Stimulated activated CD4-positive, alpha-beta T cell treated with anti-CD3 and anti-CD28 coated beads, Interleukin-15, amount 100 ng/mL, for 1 hour (primary cell): ENCODE data around the gene SPECC1.
A peak's percentile ranks its signal among the peaks of the same experiment; 100 is the strongest.
"Not testable (repeated sequence)": the region's sequence is repeated elsewhere in the genome, so short reads cannot be mapped to it uniquely, and the experiment has no call there.

Experiments
- DNase-seq, 2 donors: peaks; one replicate each; pipeline ENCODE4 v3.0.0-alpha.2; 2020; ENCODE audit warnings: low read depth in 1 of 2, low spot score in 1 of 2

SPECC1 gene, protein sequence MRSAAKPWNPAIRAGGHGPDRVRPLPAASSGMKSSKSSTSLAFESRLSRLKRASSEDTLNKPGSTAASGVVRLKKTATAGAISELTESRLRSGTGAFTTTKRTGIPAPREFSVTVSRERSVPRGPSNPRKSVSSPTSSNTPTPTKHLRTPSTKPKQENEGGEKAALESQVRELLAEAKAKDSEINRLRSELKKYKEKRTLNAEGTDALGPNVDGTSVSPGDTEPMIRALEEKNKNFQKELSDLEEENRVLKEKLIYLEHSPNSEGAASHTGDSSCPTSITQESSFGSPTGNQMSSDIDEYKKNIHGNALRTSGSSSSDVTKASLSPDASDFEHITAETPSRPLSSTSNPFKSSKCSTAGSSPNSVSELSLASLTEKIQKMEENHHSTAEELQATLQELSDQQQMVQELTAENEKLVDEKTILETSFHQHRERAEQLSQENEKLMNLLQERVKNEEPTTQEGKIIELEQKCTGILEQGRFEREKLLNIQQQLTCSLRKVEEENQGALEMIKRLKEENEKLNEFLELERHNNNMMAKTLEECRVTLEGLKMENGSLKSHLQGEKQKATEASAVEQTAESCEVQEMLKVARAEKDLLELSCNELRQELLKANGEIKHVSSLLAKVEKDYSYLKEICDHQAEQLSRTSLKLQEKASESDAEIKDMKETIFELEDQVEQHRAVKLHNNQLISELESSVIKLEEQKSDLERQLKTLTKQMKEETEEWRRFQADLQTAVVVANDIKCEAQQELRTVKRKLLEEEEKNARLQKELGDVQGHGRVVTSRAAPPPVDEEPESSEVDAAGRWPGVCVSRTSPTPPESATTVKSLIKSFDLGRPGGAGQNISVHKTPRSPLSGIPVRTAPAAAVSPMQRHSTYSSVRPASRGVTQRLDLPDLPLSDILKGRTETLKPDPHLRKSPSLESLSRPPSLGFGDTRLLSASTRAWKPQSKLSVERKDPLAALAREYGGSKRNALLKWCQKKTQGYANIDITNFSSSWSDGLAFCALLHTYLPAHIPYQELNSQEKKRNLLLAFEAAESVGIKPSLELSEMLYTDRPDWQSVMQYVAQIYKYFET

DNA sequence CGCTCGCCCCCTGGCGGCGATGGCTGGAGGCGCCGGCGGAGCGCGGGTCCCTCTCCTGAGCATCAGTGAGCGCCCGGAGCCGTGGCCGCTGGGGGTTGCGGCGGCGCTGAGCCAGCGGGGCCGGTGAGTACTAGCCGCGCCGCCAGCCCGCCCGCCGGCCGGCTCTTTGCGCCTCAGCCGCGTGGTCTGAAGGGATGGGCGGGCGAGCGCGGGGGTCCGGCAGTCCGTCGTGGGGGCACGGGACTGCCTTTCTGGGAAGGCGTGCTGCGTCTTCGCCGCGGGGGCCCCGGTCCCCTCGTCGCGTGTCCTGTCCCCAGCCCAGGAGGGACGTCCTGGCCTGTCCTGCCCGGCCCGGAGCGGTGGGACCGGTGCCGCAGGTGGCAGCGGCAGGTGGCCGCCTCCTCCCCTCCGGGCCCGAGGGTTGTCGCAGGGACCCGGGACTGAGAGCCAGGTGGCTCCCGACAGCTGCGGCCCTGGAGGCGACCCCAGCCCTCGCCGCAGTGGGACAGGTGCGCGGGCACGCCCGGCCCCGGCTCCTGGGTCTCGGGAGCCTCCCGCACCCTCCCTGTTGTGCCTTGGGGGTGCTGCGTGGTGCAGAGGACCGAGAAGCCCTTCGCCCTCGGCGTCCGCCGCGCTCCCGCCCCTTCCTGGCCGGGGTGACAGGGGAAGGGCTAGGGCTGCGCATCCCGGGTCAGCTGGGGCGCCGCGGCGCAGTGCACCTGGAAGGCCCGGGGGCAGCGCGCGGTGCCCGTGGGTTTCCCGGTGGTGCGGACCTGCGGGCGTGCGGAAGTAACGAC is at the start of gene SPECC1:
SPECC1 (plus strand) TSS at position 58 of the 797 bp plus-strand sequence. CDS start 87,293 bp downstream, outside the sequence.
- DNase-seq: peak; percentile 75 to 86

DNA sequence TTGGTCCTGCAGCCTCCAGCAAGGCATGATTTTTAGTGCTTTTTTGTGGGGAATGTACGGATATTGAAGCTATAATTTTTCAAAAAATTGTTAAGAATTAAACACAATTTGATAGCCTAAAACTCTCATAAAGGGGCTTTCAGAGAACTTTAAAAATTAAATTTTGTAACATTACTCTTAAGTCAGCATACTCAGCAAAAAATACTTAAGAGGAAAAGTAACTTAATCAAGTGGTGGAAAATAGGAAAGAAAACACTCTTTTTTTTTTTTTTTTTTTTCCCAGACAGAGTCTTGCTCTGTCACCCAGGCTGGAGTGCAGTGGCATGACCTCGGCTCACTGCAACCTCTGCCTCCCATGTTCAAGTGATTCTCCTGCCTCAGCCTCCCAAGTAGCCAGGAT is 46.2 kb upstream of the SPECC1 start:
- not testable (repeated sequence) for DNase-seq

DNA sequence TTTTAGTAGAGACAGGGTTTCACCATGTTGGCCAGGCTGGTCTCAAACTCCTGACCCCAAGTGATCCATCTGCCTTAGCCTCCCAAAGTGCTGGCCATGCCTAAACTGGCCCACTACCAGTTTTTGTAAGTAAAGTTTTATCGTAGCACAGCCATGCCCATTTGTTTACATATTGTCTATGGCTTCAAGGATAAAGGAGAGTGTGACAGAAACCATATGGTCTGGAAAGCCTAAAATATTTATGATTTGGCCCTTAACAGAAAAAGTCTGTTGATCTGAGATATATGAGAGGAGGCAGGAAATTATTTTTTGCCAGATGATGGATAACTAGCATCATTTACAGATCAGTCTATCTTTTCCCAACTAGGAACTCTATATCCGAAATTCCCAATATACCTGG is 36.0 kb upstream of the SPECC1 start:
- DNase-seq: no peak

DNA sequence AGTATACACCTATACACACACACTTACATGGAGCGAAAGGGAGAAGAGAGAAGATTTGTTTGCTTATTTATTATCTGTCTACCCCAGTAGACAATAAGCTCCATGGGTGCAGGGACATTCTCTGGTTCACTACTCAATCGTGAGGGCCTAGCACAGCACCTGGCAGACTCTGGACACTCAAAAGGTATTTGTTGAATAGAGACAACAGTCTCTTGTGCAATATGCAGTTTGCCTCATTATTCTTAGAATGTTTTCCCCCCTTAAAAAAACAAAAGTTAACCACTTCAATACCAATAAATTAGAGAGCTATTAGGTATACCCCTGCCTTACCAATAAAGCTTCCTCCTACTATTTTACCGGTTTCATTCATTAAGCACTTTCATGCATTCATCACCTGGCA is 33.6 kb upstream of the SPECC1 start:
- no peak for DNase-seq

DNA sequence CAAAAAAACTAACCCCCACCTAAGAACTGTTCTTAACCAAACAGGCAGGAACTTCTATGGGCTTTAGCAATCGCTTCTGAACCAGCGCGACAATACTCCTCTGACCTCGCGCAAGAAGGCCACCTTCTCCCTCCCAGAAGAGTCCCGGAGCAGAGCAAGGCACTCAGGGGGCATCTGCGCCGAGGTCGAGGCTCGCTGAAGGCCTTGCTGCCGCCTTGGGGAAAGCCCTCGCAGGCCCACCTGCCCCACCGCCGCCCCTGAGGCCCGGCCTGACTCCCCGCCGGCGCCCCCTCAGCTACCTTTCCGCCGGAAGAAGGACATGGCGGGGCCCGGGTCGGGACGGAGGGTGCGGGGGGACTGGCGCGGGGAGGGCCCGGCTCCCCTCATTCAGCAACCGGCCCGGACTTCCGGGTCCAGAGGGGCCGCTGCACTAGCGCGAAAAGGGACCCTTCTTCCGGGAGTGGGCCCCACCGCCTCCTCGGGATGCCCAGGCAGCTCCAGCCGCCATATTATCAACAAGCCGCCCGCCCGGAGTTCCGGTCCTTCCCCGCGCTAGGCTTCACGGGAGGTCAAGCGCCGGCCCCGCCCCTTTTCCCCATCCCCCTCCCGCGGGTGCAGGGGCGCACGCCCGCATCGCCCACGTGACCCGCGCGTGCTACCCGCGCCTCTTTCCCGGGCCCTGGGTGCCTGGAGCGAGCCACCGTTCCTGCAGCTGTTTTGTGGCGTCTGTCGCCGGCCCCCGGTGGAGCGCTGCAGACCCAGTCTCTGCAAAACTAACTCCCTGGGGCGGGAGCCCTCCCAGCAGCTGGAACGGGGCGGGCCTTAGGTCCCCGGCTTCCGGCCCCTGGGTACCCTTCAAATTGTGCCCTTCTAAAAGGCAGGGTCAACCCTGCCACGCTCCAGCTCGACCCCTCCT is 31.6 kb upstream of the SPECC1 start, which contains the start of gene AKAP10:
AKAP10 (minus strand) TSS at position 536 of the 916 bp plus-strand sequence; CDS start at position 387, 149 bp downstream.
- peak; percentile 86 to 95 for DNase-seq

DNA sequence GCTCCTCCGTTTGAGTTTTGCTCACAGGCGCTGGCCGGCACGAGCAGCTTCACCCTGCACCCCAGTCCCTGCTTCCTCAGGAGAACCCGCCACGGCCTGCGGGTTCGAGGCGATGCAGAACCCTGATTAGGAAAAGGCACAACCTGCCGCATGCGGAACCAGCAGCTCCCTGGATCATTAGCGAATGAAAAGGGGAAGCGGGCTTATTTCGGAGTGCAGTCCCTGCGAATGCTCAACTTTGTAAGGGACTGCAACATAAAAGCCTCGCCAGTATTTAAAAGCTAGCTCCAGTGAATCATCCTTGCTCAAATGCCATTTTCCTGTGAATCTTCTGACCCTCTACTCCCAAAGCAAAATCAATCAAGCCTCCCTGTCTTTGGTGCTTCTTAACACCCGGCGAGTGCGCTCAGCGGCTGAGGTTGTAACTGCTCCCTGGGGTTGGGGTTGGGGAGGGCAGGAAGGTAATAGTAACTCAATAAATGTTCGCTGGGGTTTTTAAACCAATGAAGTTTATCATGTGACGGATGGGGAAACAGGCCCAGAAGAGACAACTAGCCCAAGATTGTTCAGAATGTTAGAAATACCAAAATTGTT is 30.9 kb upstream of the SPECC1 start:
- DNase-seq: peak in 1 of 2 donors; percentile 5

DNA sequence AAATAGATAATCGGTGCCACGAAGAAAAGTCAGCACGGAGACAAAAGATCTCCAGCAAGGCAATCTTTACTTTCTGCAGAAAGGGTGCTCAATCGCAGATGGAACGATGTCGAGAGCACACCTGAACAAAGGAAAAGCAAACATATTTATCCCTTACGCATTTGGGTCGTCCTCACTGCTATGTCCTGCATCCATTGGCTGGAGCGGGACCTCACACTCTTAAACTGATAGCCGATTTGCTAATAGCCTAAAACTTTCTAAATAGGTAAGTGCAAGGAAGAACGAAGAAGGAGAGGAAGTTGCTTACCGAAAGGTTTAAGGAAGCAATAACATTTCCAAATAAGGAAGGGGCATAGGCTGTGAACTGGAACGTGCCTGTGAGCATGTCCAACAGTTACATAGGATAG is 30.4 kb upstream of the SPECC1 start:
- DNase-seq: no peak

DNA sequence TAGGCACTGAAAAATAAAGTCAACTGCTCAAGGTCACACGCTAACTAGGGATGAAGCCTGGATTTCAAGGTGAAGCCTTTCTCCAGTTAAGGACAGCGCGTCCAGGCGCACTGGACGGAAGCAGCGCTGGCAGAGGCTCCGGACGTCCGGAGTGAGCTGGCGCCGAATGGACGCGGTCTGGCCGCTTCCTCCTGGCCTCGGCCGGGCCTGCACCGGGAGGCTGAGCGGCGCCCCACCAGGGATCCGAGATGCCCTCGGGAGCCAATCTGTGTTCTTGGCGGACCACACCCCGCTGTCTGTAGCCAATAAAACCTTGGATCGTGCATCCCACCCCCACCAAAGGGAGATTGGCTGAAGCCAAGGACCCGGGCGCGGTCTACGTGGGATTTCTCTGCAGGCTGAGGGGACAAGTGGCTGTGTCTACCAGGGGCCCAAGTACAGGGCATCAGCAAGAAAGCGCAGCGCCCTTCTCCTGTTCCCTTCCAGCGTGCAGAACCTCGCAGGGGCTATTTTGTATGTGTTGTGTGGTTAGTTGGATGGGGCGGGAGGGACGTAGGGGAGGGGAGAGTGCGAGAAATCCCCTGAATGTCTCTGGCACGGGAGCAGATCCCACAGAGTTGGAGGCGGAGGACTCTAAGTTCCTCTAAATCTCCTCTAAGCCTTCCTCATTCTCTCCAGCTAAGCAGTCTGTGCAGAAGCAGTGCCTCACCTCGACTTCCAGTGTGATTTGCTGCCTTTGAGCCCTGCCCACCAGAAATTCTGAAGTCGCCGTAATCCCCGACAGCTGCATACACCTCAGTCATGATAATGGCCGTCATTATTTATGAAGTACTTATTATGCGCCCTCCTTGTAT is 29.0 kb upstream of the SPECC1 start:
- no peak for DNase-seq

DNA sequence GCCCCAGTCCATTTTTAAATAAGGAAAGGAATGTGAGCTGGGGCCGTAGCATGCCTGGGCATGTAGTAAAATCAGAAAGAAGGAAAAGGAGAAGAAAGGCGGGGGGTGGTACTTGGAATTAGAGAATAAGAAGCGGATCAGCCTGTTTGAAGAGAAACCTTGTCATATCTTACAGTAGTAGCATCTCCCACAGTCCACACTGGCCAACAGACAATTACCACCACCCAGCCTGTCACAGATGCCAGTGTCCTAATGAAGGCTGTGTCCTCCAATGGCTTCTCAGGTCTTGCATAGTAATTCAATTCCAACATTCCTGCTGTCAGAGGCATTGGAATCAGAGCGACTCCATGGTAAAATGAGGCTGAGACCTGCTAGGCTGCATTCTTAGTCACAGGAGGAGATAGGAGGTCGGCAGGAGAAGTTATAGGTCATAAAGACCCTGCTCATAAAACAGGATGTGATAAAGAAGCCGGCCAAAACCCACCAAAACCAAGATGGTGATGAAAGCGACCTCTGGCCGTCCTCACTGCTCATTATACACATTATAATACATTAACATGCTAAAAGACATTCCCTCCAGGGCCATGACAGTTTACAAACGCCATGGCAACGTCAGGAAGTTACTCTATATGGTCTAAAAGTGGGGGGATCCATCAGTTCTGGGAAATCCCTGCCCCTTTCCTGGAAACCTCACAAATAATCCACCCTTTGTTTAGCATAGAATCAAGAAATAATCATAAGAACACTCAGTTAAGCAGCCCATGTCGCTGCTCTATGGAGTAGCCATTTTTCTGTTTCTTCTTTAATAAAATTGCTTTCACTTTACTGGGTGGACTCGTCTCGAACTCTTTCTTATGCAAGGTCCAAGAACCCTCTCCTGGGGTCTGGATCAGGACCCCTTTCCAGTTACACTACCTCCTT is 22.0 kb upstream of the SPECC1 start:
- no peak for DNase-seq

DNA sequence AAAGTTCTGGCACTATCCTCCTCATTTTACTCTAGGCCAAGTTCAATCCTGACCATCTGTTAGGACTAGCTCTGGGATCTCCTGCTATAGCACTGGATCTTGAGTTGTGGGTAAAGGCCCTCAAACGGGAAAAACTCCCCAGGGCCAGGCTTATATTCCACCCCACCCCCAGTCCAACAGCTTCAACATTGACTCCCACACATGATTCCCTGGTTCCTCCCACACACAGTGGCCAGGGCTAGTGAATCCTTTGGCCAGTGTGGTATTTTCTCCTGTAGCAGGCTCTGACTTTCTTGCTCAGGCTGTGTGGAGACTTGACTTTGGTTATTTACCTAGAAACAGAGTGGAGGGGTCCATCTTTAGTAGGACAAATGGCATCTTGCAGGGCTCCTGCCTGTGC is 21.3 kb upstream of the SPECC1 start:
- DNase-seq: no peak

DNA sequence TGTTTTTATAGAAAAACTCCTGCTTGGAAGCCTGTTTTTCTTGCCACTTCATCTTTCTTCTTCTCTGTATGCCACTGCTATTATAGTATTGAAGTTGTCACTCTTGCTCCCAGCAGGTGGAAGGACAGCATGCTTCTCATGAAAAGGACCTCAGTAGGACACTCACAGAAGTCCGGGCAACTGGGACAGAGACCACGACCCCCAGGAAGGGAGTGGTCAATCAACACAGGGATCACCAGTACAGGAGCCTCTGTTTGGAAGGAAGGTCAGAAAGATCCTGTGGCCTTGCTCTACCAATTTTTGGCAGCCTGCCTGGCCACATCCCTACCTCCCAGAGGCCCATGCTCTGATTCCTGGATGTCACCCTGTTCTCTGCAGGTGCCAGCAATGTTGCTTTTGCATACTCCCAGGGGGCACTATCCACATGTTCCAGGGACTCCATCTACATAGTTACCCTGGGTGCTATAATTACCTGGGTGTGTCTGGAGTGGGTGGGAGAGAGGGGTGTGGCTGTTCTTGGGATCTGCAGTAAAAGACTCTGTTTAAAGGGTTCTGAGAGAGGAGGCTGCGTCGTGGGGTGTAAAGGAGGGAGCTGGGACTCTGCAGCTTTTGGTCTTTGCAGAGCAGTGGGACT is 17.8 kb upstream of the SPECC1 start:
- DNase-seq: no peak

DNA sequence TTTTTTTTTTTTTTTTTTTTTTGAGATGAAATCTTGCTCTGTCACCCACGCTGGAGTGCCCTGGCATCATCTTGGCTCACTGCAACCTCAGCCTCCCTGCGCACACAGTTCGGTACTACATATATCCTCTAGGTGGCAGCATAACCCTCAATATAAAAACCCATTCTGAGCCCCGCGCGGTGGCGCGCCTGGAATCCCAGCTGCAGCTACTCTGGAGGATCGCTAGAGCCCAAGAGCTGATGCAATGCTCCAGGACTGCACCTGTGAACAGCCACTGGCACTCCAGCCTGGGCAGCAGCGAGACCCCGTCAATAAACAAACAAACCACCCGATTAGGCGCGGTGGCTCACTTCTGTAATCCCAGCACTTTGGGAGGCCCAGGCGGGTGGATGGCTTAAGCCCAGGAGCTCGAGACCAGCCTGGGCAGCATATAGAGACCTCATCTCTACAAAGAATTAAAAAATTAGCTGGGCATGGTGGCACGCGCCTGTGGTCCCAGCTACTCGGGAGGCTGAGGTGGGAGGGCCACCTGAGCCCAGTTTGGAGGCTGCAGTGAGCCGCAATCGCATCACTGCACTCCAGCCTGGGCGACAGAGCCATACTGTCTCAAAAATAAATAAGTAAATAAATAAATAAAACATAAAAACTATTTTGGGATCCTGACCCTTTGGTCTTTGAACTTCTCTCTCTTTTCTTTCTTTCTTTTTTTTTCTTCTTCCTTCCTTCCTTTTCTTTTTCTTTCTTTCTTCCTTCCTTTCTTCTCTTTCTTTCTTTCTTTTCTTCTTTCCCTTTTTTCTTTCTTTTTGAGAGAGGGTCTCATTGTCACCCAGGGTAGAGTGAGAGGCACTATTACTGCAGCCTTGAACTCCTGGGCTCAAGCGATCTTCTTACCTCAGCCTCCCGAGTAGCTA is 16.1 kb upstream of the SPECC1 start:
- peak; percentile 45 to 57 for DNase-seq

DNA sequence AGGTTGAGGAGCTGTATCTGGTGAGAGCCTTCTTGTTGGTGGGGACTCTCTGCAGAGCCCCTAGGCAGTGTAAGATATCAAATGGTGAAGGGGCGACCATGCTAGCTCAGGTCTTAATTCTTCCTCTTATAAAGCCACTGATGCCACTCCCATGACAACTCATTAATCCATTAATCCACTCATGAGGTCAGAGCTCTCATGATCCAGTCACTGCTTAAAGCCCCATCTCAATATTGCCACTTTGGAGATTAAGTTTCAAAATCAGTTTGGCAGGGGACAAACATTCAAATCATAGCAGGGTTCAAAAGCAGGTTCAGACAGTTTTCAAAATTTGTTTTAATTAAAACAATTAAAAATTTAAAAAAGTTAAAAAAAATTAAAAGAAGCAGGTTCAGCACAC is 13.1 kb upstream of the SPECC1 start:
- DNase-seq: no peak

DNA sequence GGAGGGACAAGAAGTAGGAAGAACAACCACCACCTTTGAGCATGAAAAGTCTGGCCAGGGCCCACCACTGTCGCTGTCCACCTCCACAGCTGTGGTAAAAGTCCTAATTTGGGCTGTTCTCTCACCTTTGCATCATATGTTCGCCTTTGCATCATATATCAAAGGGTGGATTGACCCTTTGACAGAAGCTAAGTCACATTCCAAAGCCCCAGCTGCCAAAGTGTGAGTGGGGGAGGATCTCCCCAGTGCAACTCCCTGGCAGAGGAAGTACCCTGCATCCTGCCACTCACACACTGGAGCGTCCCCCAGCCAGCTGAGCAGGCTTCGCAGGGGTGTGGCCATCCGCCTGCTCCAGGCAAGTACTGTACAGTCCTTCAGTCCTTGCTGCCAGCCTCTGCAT is 12.7 kb upstream of the SPECC1 start:
- DNase-seq: no peak

DNA sequence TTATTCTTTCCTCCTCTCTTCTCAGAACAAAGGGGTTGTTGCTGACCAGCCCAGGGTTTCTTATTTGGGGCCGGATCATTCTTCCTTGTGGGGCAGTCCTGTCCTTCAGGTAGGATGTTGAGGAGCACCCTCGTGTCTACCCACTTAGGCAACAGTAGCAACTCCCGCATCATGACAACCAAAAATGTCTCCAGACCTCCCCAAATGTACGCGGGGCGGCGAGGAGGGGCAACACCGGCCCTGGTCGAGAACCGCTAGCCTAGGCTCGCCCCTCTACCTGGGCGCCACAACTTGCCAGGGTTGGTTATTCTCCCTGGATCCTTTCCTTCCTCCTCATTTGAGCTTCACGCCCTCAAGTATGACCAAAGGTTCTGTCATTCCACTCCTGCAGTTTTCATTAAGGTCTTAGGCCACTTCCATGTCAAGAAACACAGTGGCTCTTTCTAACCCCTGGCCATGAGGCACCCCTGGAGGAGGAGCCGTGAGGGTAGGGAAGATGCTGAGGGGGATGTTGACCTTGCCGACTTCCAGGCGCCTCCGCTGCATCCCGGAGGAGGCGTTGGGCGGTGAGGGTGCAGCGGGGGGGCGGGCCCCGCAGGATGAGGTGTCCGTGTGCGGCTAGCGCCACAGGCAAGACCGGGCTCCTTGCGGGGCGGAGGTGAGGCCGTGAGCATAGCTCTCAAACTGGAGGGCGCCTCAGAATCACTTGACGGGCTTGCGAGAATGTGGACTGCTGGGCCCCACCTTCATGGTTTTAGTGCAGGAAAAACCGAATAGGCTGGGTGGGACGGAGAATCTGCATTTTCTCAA is 712 bp upstream of the SPECC1 start:
- no peak for DNase-seq
